ENCODE results near the gene CFAP410.

CFAP410 gene

DNA sequence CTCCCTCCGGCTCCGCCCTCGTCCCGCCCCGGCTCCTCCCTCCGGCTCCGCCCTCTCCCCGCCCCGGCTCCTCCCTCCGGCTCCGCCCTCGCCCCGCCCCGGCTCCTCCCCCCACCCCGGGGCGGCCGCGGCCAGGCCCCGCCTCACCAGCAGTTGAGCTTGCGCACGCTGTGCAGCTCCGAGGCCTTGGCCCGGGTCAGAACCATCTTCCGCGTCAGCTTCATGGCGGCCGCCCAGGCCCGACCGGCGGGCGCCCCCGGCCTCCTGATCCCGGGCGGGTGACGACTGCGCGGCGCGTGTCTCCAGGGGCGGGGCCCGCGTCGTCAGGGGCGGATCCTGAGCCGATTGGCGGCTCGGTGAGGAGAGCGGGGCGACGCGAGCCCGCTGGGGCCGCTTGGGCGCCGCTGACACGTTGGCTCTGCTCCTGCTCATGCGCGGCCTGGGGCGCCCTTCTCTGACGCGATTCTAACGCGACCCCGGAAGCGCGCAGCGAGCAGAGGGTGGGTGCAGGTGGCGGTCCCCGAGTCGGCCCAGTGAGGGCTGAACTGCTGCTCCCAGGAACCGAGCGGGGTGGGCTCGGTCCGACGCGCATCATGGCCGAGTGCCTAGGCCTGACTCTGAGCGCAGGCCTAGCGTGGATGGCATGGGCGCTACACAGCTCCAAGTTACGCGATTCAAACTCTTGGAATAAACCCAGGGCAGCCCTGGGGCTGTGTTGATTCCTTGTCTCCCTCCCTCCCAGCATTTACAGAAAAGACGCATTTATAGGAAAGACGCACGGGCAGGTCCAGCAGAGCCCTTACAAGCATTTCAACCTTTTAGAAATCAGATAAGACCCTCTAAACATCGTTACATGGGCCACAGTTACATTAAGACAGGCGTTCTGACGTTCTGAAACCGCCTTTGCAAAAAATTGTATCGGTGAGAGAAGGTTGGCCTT lies at the start of gene CFAP410:
Gene CFAP410, minus strand, starts transcription at position 420 of the 940 bp plus-strand sequence. Its CDS starts 196 bp downstream, at position 224.
- DNase-seq (ENCODE audit: low spot score): peak; percentile 97

DNA sequence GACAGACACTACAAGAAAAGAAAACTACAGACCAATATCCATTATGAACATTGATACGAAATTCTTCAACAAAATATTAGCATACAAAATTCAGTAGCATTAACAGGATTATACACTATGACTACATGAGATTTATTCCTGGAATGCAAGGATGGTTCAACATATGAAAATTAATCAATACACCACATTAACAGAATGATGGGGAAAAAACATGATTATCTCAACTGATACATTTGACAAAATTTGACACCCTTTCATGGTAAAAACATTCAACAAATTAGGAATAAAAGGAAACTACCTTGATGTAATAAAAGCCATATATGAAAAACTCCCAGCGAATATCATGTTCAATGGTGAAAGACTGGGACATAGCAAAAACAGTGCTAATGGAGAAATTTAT lies 45.8 kb upstream of the CFAP410 start:
- no peak for DNase-seq (ENCODE audit: low spot score)

DNA sequence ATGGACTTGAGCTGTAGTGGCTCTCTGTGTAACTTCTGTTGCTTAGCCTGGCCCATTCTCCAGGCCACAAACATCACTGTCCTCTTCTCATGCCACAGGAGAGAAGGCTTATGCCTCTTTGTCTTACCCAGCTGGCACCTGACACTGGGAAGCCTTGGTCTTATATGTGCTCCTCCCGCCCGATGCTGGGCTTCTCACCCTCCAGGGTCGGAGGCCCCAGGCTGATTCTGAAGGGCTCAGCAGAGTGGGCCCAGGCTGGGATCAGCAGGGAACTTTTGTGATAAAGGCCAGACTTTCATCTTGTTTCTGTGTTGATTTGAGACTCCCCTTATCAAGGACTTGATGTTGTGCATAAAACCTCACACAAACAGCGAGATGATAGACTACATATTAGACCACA lies 44.0 kb upstream of the CFAP410 start:
- no peak for DNase-seq (ENCODE audit: low spot score)

DNA sequence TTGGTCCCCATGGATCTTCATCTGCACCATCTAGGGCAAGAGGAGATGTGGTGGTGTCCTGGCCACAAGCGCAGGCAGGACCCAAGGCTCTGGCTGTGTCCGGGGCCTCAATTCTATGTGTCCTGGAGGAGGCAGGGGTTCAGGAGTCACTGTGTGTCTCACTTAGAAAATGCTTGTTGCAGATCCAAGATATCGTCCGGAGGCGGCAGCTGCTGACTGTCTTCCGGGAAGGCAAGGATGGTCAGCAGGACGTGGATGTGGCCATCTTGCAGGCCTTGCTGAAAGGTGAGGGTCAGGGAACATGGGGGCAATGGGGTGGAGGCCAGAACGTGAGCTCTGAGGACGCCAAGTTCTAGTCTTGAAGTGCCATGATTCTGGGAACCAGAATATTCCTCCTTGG lies 43.3 kb upstream of the CFAP410 start:
- DNase-seq (ENCODE audit: low spot score): no peak

DNA sequence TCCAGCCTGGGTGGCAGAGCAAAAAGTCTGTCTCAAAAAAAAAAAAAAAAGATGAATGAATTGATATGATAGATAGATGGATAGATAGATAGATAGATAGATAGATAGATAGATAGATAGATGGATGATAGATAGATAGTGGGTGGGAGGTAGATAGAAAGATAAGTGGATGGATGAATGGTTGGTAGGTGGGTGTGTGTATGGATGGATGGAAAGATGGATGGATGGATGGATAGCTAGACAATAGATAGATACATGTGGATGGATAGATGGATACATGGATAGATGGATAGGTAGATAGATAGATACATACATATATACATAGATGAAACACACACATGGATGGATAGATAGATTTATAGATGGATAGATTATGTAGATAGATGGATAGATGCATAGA lies 42.7 kb upstream of the CFAP410 start:
- no peak for DNase-seq (ENCODE audit: low spot score)

DNA sequence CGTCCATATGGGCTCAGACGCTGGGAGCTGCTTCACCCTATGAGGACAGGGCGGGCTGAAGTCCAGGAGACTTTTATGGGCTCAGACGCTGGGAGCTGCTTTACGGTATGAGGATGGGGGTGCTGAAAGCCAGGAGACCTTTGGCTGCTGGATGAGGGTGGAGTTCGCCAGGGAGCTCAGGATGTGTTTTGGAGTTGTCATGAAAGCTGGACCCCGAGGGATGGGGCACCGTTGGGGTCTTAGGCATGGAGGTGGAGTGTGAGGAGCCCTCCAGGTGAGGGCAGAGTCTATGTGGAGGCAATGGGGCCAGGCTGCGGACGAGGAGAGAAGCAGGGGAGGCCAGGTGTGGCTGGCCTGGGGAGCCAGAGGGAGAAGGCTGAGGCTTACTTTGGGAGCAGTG lies 41.7 kb upstream of the CFAP410 start:
- DNase-seq (ENCODE audit: low spot score): no peak

DNA sequence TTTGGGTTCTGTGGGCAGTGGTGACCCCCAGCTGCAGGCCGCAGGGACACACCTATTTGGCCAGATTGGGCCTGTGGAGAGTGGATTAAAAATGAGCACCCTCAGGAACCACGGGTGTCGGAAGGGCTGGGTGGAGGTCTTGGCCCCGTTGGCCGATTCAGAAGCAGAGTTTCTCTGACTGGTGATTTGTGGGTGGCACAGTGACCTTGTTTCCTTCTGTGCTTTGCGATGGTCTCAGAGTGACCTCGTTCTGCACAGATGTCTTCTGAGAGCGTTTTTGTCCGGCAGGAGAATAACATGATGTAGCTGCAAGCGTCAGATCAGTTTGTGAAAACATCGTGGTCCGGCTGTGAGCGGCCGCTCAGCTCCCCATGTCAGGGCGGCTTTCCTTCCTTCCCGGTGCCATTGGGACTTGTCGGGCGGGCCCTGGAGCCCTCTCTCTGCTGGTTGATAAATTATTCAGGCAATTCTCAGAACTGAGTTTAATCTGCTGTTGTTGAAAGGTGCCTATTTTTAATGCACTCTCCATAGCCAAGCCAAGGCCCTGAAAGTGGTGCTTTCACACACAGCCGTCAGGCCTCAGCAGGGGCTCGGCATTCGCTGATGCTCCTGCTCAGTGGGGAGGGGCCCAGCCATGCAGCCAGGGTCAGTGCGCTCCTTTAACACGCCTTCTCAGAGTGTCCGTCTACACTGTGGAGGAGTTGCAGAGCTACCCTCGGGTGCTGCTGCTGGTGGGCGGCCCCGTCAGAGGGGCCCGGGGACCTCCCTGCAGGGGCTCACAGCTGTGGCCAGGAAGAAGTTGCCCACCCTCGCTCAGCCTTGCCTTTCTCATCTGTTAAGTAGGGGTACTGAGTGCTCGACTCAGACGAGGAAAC lies 41.0 kb upstream of the CFAP410 start:
- no peak for DNase-seq (ENCODE audit: low spot score)

DNA sequence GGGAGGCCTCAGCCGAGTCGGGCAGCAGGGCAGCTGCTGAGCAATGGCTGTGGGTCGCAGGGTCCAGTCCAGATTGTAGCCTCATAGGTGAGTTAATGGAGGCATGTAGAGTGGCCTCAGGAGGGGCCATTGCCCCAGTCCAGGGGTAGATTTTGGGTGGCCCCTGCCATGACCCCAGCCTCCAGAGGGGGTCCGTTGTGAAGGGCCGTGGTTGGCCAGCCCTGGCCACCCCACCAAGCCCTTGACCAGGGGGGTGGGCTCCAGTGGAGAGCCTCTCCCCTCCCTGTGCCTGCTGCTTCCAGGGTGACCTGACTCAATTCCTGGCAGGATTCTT lies 40.3 kb upstream of the CFAP410 start:
- no peak for DNase-seq (ENCODE audit: low spot score)

DNA sequence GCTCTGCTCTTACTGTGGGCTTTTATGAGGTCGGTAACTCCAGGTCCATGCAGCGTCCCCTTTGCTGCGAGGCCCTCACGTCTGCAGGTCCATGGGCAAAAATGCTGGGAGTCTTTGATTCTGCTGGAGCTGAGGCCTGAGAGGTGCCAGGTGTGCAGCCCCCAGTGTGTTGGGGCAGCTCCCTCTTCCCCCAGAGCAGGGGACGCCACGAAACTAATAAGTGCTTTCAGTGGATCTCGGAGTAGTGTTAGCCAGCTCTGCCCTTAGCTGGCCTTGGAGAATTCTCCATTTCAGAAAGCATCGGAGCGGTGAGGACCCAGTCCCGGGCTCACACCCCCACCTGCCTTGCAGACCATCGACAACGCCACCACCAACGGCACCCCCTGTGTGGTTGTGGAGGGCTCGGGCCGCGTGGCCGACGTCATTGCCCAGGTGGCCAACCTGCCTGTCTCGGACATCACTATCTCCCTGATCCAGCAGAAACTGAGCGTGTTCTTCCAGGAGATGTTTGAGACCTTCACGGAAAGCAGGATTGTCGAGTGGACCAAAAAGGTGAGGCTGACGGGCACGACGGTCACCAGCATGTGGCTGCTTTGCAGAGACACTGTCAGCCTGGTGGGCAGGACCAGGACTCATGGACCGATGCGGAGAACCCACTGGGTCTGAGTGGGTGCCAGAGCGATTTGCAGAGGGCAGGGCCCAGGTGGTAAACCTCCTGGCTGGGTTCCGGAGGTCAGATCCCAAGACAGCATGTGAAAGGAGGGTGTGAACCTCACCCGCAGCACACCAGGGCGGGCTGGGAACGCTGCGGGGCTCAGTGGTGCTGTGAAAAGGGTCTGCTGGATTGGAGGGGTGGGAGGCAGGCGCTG lies 39.7 kb upstream of the CFAP410 start:
- no peak for DNase-seq (ENCODE audit: low spot score)

DNA sequence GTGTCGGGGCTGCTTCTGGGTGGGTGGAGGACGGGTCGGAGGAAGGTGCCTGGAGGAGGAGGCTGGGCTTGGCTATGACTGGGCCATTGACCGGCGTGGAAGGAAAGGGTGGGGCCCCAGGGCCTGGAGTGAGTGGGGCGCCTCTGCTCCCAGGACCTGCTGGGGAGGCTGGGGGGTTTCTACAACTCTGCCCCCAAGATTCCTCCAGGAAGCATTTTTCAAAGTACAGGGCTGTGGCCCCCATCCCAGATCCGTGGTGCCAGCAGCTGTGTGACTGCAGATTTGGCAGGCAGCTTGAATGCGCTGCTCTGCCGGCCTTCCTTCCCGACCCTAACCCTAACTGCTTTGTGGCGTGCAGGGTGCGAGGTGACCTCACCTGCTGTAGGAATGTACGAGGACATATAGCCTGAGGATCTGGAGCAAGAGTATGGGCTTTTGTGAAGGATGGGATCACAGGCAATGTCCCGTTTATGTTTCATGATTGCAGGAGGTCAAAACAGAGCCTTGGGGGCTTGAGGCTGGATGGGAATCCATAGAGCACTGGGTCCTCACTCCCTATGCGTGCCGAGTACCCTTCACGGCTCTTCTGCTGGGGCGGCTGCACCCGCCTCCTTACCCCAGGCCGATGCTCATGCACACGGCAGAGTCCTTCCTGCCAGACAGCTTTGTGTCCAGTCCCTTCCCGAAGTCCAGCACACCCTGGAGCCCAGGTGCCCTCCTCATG lies 38.9 kb upstream of the CFAP410 start:
- no peak for DNase-seq (ENCODE audit: low spot score)

DNA sequence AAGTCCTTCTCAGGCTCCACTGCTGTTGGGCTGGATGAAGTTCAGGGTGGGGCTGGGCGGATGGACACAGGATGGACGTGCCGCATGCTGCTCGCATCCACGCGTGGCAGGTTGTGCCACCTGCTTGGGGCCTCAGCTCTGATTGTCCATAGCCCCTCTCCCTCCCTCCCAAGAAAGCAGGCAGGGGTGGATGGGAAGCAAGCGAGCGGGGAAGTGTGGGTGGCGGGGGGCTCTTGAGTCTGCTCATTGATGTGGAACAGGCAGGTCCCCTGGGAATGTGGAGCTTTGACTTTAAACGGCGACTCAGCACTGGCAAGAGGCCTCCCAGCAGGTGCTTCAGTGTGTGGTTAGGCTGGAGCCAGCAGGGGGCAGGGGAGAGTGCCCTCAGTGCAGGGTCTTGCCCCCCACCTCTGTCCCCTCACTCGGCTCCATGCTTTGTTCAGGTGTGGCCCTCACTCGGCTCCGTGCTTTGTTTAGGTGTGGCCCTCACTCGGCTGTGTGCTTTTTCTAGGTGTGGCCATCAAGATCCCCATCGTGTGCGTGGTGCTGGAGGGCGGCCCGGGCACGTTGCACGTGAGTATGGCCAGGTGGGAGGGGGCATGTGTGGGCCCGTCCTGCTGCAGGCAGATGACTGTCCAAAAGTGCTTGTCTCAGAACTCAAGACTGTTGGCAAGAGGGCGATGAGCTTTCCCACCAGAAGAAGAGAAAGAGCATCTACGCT lies 38.2 kb upstream of the CFAP410 start:
- DNase-seq (ENCODE audit: low spot score): no peak

DNA sequence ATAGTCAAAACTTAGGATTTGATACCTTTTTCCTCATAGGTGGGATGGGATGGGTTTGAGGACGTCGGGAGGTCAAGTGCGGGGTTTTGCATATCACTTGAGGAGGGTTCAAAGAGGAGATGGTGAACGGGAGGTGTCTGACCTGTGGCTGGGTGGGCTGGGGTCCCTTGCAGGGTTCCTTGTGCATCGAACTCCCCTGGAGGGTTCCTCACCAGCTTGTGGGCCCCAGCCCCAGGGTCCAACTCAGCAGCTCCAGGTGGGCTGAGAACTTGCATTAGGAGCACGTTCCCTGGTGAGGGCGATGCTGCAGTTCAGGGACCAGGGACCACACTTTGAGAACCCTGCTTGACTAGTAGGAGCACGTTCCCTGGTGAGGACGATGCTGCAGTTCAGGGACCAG lies 37.4 kb upstream of the CFAP410 start:
- DNase-seq (ENCODE audit: low spot score): no peak

DNA sequence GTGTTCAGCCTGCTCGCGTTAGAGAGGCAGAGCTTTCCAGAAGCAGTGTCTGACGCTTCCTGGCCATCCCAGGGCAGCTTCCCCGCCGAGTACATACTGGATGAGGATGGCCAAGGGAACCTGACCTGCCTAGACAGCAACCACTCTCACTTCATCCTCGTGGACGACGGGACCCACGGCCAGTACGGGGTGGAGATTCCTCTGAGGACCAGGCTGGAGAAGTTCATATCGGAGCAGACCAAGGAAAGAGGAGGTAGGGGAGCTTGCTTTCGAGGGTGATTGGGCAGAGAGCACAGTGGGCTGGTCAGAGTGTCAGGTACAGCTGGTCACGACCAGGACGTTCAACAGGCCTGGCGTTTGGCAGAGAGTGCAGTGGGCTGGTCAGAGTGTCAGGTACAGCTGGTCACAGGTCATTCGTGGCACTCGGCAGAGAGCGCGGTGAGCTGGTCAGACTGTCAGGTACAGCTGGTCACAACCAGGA lies 36.6 kb upstream of the CFAP410 start:
- DNase-seq (ENCODE audit: low spot score): no peak

DNA sequence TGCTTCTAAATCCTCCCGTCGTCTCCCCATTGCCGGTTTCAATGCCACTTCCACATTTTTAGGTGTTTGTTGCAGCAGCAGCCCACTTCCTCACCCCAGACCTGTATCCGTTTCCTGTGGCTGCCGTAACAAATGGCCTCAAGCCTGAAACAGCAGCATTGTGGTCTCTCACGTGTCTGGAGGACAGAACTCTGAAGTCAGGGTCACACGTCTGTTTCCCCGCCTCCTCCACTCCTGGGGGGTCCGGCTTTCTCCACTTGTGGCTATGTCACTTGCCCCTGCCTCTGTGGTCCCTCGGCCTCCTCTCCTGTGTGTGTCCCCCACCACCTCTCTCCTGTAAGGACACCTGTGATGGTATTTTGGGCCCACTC lies 36.1 kb upstream of the CFAP410 start:
- no peak for DNase-seq (ENCODE audit: low spot score)

DNA sequence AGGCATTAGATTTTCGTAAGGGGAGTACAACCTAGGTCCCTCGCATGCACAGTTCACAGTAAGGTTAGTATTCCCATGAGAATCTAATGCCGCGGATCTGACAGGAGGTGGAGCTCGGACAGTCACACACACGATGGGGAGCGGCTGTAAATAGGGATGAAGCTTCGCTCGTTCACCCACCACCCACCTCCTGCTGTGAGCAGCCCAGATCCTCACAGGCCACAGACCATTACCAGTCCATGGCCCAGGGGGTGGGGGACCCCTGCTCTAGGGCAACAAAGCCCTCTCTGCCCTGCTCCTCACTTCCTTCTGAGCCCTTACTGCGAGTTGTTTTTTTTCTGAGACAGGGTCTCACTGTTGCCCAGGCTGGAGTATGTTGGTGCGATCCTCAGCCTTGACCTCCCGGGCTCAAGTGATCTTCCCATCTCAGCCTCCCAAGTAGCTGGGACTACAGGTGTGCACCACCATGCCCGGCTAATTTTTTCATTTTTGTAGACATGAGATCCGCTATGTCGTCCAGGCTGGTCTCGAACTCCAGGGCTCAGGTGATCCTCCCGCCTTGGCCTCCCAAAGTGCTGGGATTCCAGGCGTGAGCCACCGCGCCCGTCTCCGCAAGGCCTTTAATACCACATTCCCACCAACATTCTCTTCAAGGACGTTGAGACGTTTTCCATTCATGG lies 35.6 kb upstream of the CFAP410 start:
- DNase-seq (ENCODE audit: low spot score): no peak

DNA sequence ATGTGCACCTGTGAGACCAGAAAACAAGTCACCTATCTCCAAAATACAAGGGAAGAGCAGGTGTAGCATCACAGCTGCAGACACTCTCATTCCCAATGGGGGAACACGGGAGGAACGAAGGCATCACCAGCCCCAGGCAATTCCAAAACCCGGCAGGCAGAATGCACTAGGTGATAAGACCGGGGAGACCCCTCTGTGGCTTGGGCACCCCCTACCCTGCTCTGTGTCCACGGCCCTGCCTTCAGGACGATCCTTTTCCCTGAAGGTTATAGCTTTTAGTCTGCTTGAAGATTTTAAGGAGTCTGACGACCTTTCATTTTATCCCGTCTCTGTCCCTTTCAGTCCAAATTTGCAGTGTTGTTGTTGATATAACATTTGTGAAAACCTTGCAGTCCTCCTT lies 33.4 kb upstream of the CFAP410 start:
- DNase-seq (ENCODE audit: low spot score): no peak

DNA sequence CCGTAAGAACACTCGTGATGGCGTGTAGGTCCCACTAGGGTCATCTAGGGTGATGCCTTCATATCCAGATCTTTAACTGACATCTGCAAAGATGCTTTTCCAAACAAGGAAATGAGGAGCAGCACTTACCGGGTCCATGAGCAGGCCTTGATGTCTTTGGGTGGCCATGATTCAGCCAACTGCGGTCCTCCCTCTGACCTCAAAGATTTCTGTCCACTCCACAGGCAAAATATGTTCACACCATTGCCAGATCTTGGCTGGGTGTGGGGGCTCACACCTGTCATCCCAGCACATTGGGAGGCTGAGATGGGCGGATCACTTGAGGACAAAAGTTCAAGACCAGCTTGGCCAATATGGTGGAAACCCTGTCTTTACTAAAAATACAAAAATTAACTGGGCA lies 32.4 kb upstream of the CFAP410 start:
- no peak for DNase-seq (ENCODE audit: low spot score)

DNA sequence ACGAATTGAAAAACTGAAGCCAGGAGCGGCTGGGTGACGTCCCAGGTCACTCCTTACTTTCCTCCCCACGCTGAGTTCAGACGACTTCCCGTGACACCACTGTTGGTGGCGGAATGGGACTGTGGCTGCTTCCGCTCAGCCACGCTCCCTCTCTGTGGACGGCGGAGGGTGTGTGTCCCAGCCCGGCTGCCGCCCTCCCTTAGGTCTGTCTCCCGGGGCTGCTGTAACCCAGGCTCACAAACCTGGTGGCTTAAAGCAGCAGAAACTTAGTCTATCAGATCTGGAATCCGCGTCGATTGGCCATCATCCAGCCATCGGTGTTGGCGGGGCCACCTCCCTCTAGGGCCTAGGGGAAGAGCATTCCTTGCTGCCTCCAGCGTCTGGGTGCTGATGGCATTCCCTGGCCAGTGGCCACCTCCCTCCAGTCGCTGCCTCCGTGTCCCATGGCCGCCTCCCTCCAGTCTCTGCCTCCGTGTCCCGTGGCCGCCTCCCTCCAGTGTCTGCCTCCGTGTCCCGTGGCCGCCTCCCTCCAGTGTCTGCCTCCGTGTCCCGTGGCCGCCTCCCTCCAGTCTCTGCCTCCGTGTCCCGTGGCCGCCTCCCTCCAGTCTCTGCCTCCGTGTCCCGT lies 31.7 kb upstream of the CFAP410 start:
- DNase-seq (ENCODE audit: low spot score): no peak

DNA sequence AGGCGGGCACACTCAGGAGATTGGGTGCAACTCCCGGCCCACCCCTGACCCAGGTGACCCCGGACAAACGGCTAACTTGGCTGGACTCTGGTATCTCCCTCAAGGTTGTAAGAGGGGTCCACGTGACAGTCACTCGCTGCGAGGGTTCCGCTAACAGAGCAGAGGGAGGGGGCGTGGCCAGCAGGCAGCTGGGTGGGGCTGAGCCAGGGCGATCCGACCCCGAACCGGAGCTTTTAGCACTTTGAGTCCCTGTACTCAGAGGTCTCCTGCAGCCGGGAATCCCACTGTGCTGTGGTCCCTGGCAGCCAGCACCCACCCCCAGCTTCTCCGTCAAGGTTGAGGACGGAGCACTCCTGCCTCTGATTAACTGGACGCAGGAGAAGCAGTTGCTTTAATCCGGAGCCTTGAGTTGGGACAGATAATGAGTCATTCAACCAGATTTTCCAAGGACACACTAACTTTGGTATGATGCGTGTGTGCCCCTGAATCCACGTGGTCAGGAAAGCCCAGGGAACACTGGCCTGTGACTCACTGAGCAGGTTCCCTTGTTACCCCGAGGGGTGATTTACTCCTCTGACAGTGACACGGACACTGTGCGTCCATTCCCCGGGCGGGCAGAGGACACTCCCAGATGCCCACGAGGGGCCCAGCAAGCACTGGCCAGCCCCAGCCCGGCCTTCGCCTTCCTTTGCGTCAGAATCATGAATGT lies 31.0 kb upstream of the CFAP410 start:
- no peak for DNase-seq (ENCODE audit: low spot score)

Data from germinal center (tissue), 1 donor.